IMR-90 (cell line): ENCODE results near the gene THRB. TPM values are rescaled to one million over a fixed set of nuclear protein-coding genes. Genes with fewer than 3 reads are reported as not detected.

Experiments used
- ATAC-seq: fragments of 200-7000 bp; cut with Tn5 transposase; 2 replicates; pipeline ENCODE4 v1.9.1; 2020; ENCODE audit warnings: low read depth, mild to moderate bottlenecking, moderate library complexity
- BruUV-seq: library from RNA; stranded (reverse); fragments of 400-500 nt; replicated peaks from 2 replicates; lab custom pipeline; 2021; lab: Mats Ljungman, UMichigan
- CTCF ChIA-PET: fragments of 300-600 bp; formaldehyde crosslinking; extraction: SDS; loops from one replicate; lab custom pipeline; 2021; ENCODE audit warnings: antibody characterized with exemption; lab: Yijun Ruan, JAX
- POLR2A ChIA-PET: fragments of 300-600 bp; sonication (Branson Sonifier 250); formaldehyde crosslinking; loops from one replicate; lab custom pipeline; 2022; ENCODE audit warnings: antibody characterized with exemption; ENCODE audit not compliant: unreplicated experiment; lab: Charles Lee
- DNase-seq: peaks from one replicate; pipeline ENCODE4 v3.0.0; 2013
- H2AFZ ChIP-seq: replicated peaks from 2 replicates; pipeline ENCODE3; 2013; ENCODE audit warnings: low read length, mild to moderate bottlenecking; ENCODE audit not compliant: poor library complexity
- H2AK5ac ChIP-seq: 2 replicates; pipeline ENCODE4 v1.6.1; 2013; ENCODE audit warnings: low read depth, low read length, inconsistent platforms
- H2AK9ac ChIP-seq: replicated peaks from 2 replicates; pipeline ENCODE3; 2013; ENCODE audit warnings: mild to moderate bottlenecking, low read depth, low read length, moderate library complexity; ENCODE audit not compliant: poor library complexity
- H2BK120ac ChIP-seq: 2 replicates; pipeline ENCODE4 v1.6.1; 2013; ENCODE audit warnings: low read depth, low read length, inconsistent platforms
- H2BK15ac ChIP-seq: 3 replicates; pipeline ENCODE4 v1.6.1; 2013; ENCODE audit warnings: low read depth, low read length, inconsistent platforms
- H2BK20ac ChIP-seq: 2 replicates; pipeline ENCODE4 v1.6.1; 2013; ENCODE audit warnings: low read depth, mild to moderate bottlenecking, inconsistent platforms, low read length, moderate library complexity
- H2BK5ac ChIP-seq: 2 replicates; pipeline ENCODE4 v1.6.1; 2013; ENCODE audit warnings: mild to moderate bottlenecking, low read depth, low read length, inconsistent platforms; ENCODE audit not compliant: poor library complexity, severe bottlenecking
- H3K14ac ChIP-seq: replicated peaks from 2 replicates; pipeline ENCODE4 v1.6.1; 2013; ENCODE audit warnings: low read depth, low read length, inconsistent platforms
- H3K18ac ChIP-seq: 2 replicates; pipeline ENCODE4 v1.6.1; 2013; ENCODE audit warnings: low read depth, low read length, control low read depth
- H3K23ac ChIP-seq: 2 replicates; pipeline ENCODE4 v1.6.1; 2013; ENCODE audit warnings: low read depth, low read length, inconsistent platforms
- H3K27ac ChIP-seq: 2 replicates; pipeline ENCODE4 v1.5.1; 2013; ENCODE audit warnings: mild to moderate bottlenecking, control low read depth, low read length; ENCODE audit not compliant: insufficient read depth
- H3K27me3 ChIP-seq: 2 replicates; pipeline ENCODE4 v1.6.1; 2013; ENCODE audit warnings: low read length; ENCODE audit not compliant: control insufficient read depth, insufficient read depth
- H3K36me3 ChIP-seq: 2 replicates; pipeline ENCODE4 v1.6.1; 2013; ENCODE audit warnings: low read length, mixed read lengths; ENCODE audit not compliant: control insufficient read depth, insufficient read depth
- H3K4ac ChIP-seq: 2 replicates; pipeline ENCODE4 v1.6.1; 2013; ENCODE audit warnings: low read depth, low read length, inconsistent platforms
- H3K4me1 ChIP-seq: 2 replicates; pipeline ENCODE4 v1.6.1; 2013; ENCODE audit warnings: low read length, mixed read lengths; ENCODE audit not compliant: control insufficient read depth, insufficient read depth
- H3K4me2 ChIP-seq: 2 replicates; pipeline ENCODE4 v1.6.1; 2013; ENCODE audit warnings: low read depth, mild to moderate bottlenecking, control low read depth, low read length, moderate library complexity
- H3K4me3 ChIP-seq: 2 replicates; pipeline ENCODE4 v1.5.1; 2013; ENCODE audit warnings: low read depth, mild to moderate bottlenecking, control low read depth, low read length, moderate library complexity; ENCODE audit not compliant: insufficient read depth
- H3K56ac ChIP-seq: 2 replicates; pipeline ENCODE4 v1.6.1; 2013; ENCODE audit warnings: low read length, inconsistent platforms; ENCODE audit not compliant: insufficient read depth; ENCODE audit errors: extremely low read depth
- H3K79me1 ChIP-seq, 2 experiments: 2 replicates each; pipeline ENCODE4 v1.6.1; 2013; ENCODE audit warnings: low read length in 2 of 2, inconsistent platforms in 1 of 2, low read depth in 1 of 2
- H3K9ac ChIP-seq: 2 replicates; pipeline ENCODE4 v1.6.1; 2013; ENCODE audit warnings: low read depth, low read length, control low read depth
- H3K9me1 ChIP-seq: 2 replicates; pipeline ENCODE4 v1.6.1; 2013; ENCODE audit warnings: low read length, inconsistent platforms; ENCODE audit not compliant: insufficient read depth
- H3K9me3 ChIP-seq: 2 replicates; pipeline ENCODE4 v1.6.1; 2013; ENCODE audit warnings: low read length; ENCODE audit not compliant: control insufficient read depth, insufficient read depth
- H4K20me1 ChIP-seq: 2 replicates; pipeline ENCODE4 v1.6.1; 2013; ENCODE audit warnings: low read length, inconsistent platforms; ENCODE audit not compliant: insufficient read depth
- H4K5ac ChIP-seq: 2 replicates; pipeline ENCODE4 v1.6.1; 2013; ENCODE audit warnings: mild to moderate bottlenecking, low read depth, low read length, control low read depth
- H4K8ac ChIP-seq, 2 experiments: 2 replicates each; pipeline ENCODE4 v1.6.1; 2013; ENCODE audit warnings: low read depth in 2 of 2, low read length in 2 of 2, control low read depth in 1 of 2, inconsistent platforms in 1 of 2
- H4K91ac ChIP-seq: 2 replicates; pipeline ENCODE4 v1.6.1; 2013; ENCODE audit warnings: low read depth, low read length, inconsistent platforms; ENCODE audit not compliant: insufficient read depth
- BHLHE40 ChIP-seq: fragments of 150-350 bp; IDR thresholded peaks from 2 replicates; pipeline ENCODE4 v1.6.1; 2016; ENCODE audit warnings: mild to moderate bottlenecking, low read depth, low read length
- CEBPB ChIP-seq: IDR thresholded peaks from 2 replicates; pipeline ENCODE4 v1.6.1; 2012; ENCODE audit warnings: low read depth, low read length, improper control_type of control experiment
- CHD1 ChIP-seq: IDR thresholded peaks from 2 replicates; pipeline ENCODE4 v1.6.1; 2012; ENCODE audit warnings: low read depth, low read length, improper control_type of control experiment
- FOS ChIP-seq: fragments of 150-350 bp; IDR thresholded peaks from 2 replicates; pipeline ENCODE4 v1.6.1; 2016; ENCODE audit warnings: low read depth, low read length
- MAFK ChIP-seq: IDR thresholded peaks from 2 replicates; pipeline ENCODE4 v1.6.1; 2012; ENCODE audit warnings: low read depth, low read length, improper control_type of control experiment
- MAZ ChIP-seq: IDR thresholded peaks from 2 replicates; pipeline ENCODE4 v1.6.1; 2012; ENCODE audit warnings: low read depth, mild to moderate bottlenecking, low read length, improper control_type of control experiment, moderate library complexity, borderline replicate concordance
- MXI1 ChIP-seq: IDR thresholded peaks from 2 replicates; pipeline ENCODE4 v1.6.1; 2012; ENCODE audit warnings: low read depth, mild to moderate bottlenecking, low read length, moderate library complexity, borderline replicate concordance
- POLR2A ChIP-seq: IDR thresholded peaks from 2 replicates; pipeline ENCODE4 v1.6.1; 2012; ENCODE audit warnings: mild to moderate bottlenecking, low read depth, low read length
- RAD21 ChIP-seq: IDR thresholded peaks from 2 replicates; pipeline ENCODE4 v1.6.1; 2012; ENCODE audit warnings: low read length, improper control_type of control experiment
- RCOR1 ChIP-seq: IDR thresholded peaks from 2 replicates; pipeline ENCODE4 v1.6.1; 2012; ENCODE audit warnings: mild to moderate bottlenecking, low read length, improper control_type of control experiment; ENCODE audit not compliant: insufficient replicate concordance
- RFX5 ChIP-seq: IDR thresholded peaks from 2 replicates; pipeline ENCODE4 v1.8.0; 2012; ENCODE audit warnings: low read depth, mild to moderate bottlenecking, low read length, moderate library complexity
- SMC3 ChIP-seq: fragments of 150-350 bp; IDR thresholded peaks from 2 replicates; pipeline ENCODE4 v1.6.1; 2016; ENCODE audit warnings: low read depth, mild to moderate bottlenecking, antibody characterized with exemption, low read length, moderate library complexity
- USF2 ChIP-seq: fragments of 150-350 bp; IDR thresholded peaks from 2 replicates; pipeline ENCODE4 v1.6.1; 2017; ENCODE audit warnings: mild to moderate bottlenecking, antibody characterized with exemption, low read length, low read depth
- WGBS, 2 experiments: methylation state at CpG; one replicate each; pipeline versions ENCODE4 v1.1.5 to v1.1.7; 2013; ENCODE audit warnings: missing lambda C conversion rate in 2 of 2; ENCODE audit not compliant: insufficient read length in 1 of 2; ENCODE audit errors: extremely low coverage in 2 of 2; 5-methylcytosine and 5-hydroxymethylcytosine counted together
- dilution Hi-C: fragments of 300-500 bp; cut with HindIII; formaldehyde crosslinking; loops from one replicate; pipeline ENCODE4 v1.14.3; 2018; ENCODE audit warnings: low sequenced_read_pairs; ENCODE audit not compliant: unreplicated experiment
- in situ Hi-C: fragments of 300-500 bp; cut with MboI; formaldehyde crosslinking; loops from 3 replicates; pipeline ENCODE4 v1.14.3; 2019; ENCODE audit warnings: low sequenced_read_pairs, inconsistent platforms, mixed read lengths
- intact Hi-C: fragments of 100-400 bp; cut with micrococcal nuclease; formaldehyde crosslinking; loops from 2 replicates; pipeline ENCODE4 v1.10.0; 2022
- polyA plus RNA-seq, 3 experiments: library from polyadenylated mRNA; depleted of rRNA; stranded (reverse); fragments of >200 nt; gene quantifications; 2 replicates each; pipeline ENCODE4 v1.2.3, GENCODE V29; 2012; ENCODE audit warnings: low replicate concordance in 1 of 3
- total RNA-seq: library from RNA; depleted of rRNA; stranded (reverse); fragments of >200 nt; gene quantifications from 2 replicates; pipeline ENCODE4 v1.2.3, GENCODE V29; 2012
- TF ChIP-seq, protein P1 (sequence below): conservative IDR thresholded peaks from 2 replicates; pipeline ENCODE4 v1.5.1; 2012; ENCODE audit warnings: mild to moderate bottlenecking, low read depth, low read length, improper control_type of control experiment
- TF ChIP-seq, protein P2 (sequence below): fragments of 150-350 bp; IDR thresholded peaks from 2 replicates; pipeline ENCODE4 v1.6.1; 2016; ENCODE audit warnings: low read depth, mild to moderate bottlenecking, low read length, moderate library complexity, borderline replicate concordance

THRB gene
- total and polyA plus RNA-seq, 2 of the 4 experiments (the other 2 are of a cell fraction) = under 0.01 TPM; not detected in 1

GRCh38 chr3:24502690-24503089, 8.0 kb upstream of the THRB start:
- Histone ChIP-seq H4K20me1 (no peaks in the 10 kb centered on the region), H3K14ac (no peak overlapping the region), H3K4ac (no peak overlapping the region), H2BK15ac (no peak overlapping the region), H2AFZ (no peak overlapping the region), H4K91ac (no peak overlapping the region), H3K36me3 (no peaks in the 10 kb centered on the region), H3K4me1 (no peaks in the 10 kb centered on the region), H2BK20ac (no peak overlapping the region), H3K18ac (no peak overlapping the region), H3K9ac (no peak overlapping the region), H3K79me1 (no peaks in the 10 kb centered on the region), H3K4me3 (no peak overlapping the region), H4K8ac (no peak overlapping the region), H3K9me1 (no peaks in the 10 kb centered on the region), H3K27me3 (no peaks in the 10 kb centered on the region; the same call in 1 of the 2 replicates), H2BK5ac (no peak overlapping the region), H3K56ac (no peak overlapping the region), H3K4me2 (no peak overlapping the region), H2AK9ac (no peak overlapping the region), H3K23ac (no peak overlapping the region), H2BK120ac (no peak overlapping the region), H3K27ac (no peak overlapping the region), H2AK5ac (no peak overlapping the region), H3K9me3 (no peaks in the 10 kb centered on the region), H4K5ac (no peak overlapping the region)
- dilution Hi-C loops (no loop called here), intact Hi-C loops (no loop called here), in situ Hi-C loops (no loop called here)
- CTCF ChIA-PET = no interaction called here
- WGBS, 2 experiments = no CpG with 5 or more reads among the region's 1 CpG
- DNase-seq = no peak
- POLR2A ChIA-PET = no interaction called here
- no peak for ATAC-seq
- TF ChIP-seq CEBPB (no peak), CHD1 (no peak), RAD21 (no peak), RCOR1 (no peak), MAZ (no peak), BHLHE40 (no peak), FOS (no peak), MAFK (no peak), SMC3 (no peak), USF2 (no peak), RFX5 (no peak), POLR2A (no peak), MXI1 (no peak)
- TF ChIP-seq, protein P1, sequence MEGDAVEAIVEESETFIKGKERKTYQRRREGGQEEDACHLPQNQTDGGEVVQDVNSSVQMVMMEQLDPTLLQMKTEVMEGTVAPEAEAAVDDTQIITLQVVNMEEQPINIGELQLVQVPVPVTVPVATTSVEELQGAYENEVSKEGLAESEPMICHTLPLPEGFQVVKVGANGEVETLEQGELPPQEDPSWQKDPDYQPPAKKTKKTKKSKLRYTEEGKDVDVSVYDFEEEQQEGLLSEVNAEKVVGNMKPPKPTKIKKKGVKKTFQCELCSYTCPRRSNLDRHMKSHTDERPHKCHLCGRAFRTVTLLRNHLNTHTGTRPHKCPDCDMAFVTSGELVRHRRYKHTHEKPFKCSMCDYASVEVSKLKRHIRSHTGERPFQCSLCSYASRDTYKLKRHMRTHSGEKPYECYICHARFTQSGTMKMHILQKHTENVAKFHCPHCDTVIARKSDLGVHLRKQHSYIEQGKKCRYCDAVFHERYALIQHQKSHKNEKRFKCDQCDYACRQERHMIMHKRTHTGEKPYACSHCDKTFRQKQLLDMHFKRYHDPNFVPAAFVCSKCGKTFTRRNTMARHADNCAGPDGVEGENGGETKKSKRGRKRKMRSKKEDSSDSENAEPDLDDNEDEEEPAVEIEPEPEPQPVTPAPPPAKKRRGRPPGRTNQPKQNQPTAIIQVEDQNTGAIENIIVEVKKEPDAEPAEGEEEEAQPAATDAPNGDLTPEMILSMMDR = no peak
- TF ChIP-seq, protein P2, sequence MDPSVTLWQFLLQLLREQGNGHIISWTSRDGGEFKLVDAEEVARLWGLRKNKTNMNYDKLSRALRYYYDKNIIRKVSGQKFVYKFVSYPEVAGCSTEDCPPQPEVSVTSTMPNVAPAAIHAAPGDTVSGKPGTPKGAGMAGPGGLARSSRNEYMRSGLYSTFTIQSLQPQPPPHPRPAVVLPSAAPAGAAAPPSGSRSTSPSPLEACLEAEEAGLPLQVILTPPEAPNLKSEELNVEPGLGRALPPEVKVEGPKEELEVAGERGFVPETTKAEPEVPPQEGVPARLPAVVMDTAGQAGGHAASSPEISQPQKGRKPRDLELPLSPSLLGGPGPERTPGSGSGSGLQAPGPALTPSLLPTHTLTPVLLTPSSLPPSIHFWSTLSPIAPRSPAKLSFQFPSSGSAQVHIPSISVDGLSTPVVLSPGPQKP = no peak
- no TSS peak for BruUV-seq
